ENCODE results near the gene MBNL1.
"Not testable (repeated sequence)": the region's sequence is repeated elsewhere in the genome, so short reads cannot be mapped to it uniquely, and the experiment has no call there.

MBNL1 gene

DNA sequence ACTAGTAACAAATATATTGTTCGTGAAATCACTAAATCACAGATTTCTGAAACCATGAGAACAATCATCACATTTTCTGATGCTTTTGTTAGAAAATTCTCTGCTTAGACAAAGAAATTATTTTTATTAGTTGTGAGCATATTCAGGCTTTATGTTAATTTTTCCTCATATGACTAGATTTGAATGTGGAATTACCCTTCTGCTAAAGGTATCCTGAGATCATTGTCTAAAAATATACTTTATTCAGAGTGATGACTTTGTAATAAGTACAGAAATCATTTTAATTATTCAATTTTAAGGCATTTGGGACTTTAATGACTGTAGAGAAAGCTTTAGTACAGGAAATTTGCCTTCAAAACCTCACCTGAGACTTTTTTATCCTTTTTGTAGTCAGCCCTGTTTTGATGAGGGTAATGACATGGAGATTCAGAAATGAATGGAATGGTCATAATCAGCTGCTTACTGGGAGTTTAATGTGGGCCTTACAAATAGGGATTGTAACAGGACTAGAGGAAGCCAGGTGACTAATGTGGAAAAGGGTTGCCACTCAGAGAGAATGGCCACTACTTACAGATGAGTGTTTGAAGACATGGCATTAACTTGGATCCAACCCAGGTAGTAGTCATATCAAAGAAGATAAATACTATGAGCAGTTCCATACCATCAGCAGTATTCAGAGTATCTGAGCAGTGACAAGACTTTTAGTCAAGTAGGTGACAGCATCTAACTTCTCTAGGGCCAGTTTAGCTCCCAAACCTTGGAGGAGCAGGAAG lies 148.3 kb downstream of the MBNL1 start:
- no peak for DNase-seq

GRCh38 chr3:152419748-152420147 lies 151.0 kb downstream of the MBNL1 start:
- no peak for DNase-seq

DNA sequence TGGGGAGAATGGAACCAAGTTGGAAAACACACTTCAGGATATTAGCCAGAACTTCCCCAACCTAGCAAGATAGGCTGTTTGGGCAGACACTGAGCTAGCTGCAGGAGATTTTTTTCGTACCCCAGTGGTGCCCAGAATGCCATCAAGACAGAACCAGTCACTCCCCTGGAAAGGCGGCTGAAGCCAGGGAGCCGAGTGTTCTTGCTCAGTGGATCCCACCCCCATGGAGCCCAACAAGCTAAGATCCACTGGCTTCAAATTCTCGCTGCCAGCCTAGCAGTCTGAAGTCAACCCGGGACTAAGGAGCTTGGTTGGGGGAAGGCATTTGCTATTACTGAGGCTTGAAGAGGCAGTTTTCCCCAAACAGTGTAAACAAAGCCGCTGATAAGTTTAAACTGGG lies 152.4 kb downstream of the MBNL1 start:
- DNase-seq, result no peak

- DNase-seq, result no peak
These were observed 157.7 kb downstream of the MBNL1 start for GRCh38 chr3:152426393-152426792.

DNA sequence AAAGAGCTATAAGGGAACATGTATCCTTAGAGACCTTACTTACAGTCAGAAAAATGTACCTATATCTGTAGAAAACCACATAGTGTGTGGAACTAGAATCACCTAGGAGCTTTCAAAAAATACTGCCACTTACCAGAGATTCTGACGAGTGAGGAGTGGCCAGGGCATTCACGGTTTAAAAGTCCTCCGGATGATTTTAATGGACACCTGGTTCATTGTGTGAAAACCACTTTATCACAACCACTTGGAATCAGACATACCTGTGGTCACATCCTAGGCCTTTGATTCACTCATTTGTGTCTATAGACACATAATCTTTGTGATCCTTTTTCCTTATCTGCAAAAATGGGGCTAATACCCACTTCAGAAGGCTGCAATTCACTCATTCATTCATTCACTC lies 159.8 kb downstream of the MBNL1 start:
- DNase-seq, result no peak

DNA sequence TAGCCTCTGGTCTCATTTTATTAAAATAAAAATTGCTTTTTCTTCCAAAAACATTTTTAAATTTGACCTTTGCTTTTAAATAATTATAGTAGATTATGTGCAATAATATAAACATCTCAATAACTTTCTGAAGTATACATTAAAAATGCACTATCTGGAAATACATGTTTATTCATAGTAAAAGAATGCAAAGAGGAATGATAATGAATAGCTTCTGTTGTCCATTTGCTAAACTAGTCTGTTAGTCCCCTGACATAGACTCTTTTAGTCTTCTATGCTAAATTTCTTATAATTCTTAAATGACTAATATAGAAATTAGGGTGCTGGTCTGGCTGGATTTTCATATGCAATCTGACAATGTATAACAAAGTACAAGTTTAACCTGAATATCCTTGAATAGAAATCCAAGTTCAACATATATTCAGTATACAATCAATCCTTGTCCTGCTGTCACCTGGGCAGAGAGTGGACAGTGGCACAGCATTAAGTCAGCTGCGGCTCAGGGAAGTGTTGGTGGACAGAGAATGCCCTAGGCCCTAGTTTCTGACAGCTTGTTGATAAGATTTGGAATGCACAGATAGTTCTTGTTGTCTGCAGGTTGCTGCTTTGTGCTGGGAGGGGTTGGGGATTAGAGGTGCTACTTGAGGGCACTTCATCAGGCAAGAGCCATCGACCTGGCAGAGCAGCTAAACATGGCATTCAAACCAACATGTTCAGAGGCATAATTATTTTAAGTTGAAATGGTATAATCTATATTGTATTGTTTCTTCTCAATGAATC lies 161.7 kb downstream of the MBNL1 start:
- DNase-seq, result no peak

DNA sequence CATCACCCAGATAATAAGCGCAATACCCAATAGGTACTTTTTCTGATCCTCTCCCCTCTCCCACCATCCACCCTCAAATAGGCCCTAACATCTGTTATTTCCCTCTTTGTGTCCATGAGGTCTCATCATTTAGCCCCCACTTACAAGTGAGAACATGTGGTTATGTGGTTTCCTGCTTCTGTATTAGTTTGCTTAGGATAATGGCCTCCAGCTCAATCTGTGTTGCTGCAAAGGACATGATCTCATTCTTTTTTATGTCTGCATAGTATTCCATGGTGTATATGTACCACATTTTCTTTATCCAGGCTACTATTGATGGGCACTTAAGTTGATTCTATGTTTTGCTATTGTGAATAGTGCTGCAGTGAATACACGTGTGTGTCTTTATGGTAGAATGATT lies 165.4 kb downstream of the MBNL1 start:
- DNase-seq, result no peak

DNA sequence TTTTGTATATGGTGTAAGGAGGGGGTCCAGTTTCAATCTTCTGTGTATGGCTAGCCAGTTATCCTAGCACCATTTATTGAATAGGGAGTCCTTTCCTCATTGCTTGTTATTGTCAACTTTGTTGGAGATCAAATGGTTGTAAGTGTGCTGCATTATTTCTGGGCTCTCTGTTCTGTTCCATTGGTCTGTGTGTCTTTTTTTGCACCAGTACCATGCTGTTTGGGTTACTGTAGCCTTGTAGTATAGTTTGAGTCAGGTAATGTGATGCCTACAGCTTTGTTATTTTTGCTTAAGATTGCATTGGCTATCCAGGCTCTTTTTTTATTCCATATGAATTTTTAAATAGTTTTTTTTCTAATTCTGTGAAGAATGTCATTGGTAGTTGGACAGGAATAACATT lies 166.5 kb downstream of the MBNL1 start:
- not testable (repeated sequence) for DNase-seq

GRCh38 chr3:152436707-152437590 lies 168.2 kb downstream of the MBNL1 start:
- DNase-seq, result peak; percentile 15

DNA sequence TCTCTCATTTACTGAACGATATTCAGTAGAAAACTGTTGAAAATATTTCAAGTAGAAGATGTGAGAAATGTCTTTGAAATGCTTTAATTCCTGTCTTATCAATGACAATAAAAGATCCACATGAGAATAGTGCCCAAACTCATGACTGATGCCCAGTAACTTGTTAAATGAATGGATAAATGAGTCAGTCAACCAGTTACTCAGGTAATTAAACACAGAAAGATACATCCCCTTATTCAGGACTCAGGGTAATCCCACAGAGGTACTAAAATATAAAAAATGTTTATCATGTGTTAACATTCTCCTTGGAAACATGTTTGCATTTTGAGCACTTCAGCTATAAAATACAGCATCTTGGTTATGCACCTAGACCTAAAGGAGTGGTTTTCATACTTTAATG lies 169.5 kb downstream of the MBNL1 start:
- no peak for DNase-seq

GRCh38 chr3:152438706-152439105 lies 170.0 kb downstream of the MBNL1 start:
- DNase-seq, result no peak

DNA sequence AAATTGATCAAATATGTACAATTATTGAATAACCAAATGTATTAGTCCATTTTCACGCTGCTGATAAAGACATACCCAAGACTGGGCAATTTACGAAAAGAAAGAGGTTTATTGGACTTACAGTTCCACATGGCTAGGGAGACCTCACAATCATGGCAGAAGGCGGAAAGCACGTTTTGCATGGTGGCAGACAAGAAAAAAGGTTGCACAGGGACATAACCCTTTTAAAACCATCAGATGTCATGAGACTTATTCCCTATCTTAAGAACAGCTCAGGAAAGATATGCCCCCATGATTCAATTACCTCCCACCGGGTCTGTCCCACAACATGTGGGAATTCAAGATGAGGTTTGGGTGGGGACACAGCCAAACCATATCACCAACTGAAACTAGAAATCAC lies 171.5 kb downstream of the MBNL1 start:
- not testable (repeated sequence) for DNase-seq

DNA sequence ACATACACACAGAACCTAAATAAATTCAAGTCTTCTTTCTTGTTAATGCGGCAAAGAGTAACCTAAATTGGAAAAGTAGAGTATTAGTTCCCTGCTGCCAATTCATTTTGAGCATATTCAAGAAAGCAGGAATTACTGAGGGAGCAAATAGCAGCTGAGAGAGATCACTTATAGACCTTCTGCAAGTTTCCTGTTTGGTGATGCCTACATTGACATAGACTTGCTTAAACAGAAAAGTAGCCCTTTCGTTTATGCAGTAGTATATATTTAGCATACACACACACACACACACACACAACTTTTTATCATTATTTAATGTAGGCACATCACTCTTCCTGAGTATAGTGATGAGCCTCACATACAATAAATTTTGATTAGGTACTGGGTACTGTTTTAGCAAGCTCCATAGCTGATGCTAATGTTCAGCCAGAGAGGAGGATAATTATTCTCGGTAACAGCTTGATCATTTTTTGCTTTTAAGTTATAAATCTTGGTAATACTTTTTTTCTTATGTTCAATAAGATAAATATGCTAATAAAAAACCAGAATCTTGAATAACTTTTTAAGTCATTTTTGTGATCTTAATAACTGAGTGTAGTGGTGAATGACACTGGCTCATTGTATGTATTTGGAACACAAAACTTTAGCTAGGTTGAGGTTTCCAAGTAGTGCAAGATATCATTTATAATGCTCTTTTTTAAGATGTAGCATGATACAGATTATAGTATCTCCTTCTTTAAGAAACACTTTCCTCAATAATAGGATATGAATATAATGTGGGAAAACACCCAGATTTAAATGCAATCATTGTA lies 174.7 kb downstream of the MBNL1 start:
- DNase-seq, result no peak

- peak; percentile 45 for DNase-seq
These were observed 175.4 kb downstream of the MBNL1 start for GRCh38 chr3:152444029-152444641.

DNA sequence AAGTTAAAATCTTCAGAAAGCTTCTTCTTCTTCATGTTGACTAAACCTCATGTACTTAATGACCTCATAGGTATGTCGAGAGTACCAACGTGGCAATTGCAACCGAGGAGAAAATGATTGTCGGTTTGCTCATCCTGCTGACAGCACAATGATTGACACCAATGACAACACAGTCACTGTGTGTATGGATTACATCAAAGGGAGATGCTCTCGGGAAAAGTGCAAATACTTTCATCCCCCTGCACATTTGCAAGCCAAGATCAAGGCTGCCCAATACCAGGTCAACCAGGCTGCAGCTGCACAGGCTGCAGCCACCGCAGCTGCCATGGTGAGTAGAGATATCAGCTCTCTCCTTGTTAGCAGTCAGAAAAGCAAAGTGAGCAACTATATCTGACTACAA lies 176.5 kb downstream of the MBNL1 start:
- no peak for DNase-seq

DNA sequence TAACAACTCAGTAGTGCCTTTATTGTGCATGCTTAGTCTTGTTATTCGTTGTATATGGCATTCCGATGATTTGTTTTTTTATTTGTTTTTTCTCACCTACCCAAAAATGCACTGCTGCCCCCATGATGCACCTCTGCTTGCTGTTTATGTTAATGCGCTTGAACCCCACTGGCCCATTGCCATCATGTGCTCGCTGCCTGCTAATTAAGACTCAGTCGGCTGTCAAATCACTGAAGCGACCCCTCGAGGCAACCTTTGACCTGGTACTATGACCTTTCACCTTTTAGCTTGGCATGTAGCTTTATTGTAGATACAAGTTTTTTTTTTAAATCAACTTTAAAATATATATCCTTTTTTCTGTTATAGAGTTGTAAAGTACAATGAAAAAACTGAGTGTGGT lies 177.8 kb downstream of the MBNL1 start:
- no peak for DNase-seq

- DNase-seq, result no peak
These were observed 178.8 kb downstream of the MBNL1 start for GRCh38 chr3:152447511-152447910.

DNA sequence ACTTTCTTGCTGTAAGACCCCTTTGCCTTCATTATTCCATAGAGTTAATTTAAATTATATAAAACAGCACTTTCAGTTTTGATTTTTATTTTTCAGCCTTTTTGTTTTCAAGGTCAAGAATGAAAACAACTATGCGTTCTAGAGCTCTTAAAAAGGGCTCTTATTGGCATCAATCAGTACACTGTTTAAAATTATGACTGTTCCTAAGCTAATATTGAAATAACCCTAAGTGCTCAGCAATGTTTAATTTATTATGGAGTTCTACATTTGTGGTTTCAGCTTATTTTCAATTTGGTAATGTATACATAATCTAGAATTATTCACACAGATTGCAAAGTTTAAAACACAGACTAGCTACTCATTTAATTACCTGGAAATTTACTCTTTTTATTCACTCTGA lies 179.4 kb downstream of the MBNL1 start:
- DNase-seq, result no peak

DNA sequence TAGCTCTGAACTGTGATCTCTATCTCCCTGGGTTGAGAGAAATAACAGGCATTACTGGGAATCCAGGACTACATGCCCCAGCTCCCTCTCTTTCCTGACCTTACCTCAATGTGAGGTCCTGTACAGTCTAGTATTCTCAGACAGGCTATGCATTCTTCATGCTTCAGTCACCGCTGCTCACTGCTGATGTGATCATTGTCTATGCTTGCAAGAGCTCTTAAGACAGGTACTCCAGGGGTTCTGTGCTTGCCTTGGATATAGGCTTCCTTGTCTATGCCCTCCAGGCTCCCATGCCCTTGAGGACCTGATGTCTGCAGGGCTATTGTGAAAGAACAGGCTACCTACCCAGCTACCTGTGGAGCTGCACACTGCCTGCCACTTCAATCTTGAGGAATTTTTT lies 183.6 kb downstream of the MBNL1 start:
- DNase-seq, result no peak

DNA sequence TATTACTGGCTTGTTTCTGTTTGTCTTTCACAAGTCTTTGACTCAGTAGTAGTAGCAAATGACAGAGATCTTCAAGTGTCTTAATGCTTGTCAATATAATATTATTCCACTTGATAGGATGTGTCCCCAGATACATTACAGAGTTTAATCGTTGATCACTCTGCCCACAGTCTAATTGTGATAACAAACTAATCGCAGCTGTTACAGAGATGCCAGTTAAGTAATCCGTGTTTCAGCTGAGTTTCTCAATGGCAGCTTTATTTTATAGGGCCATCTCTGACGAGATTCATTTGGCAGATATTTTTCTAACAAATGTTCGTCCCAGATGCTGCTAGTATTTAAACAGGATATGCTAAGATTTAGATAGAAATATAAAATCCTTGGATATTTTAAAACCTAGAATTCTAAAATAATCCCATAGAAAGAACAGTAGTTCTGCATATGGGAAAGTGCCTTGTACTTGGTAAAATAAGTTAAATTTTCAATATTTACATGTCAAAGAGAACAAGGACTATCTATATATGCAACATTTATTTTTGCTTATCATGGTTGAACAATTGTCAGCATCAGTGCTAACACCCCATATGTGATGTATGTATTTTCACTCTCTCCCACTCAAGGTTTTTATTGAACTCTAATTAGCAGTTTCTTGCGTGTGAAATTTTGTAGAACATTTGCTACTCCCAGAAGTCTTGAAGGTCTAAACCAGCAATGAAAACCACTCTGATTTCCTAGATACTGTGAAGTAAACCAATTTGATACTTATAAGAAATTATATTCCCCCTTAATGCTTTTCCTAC lies 185.5 kb downstream of the MBNL1 start:
- no peak for DNase-seq

GRCh38 chr3:152455989-152456388 lies 187.3 kb downstream of the MBNL1 start:
- DNase-seq, result no peak

Measured in NCI-H2081 treated with DMSO at 0.1 percent for 48 hours (cell line).